Femur (tissue), 1 donor: ENCODE data around the gene NUDT2.
"Not testable (repeated sequence)": the region's sequence is repeated elsewhere in the genome, so short reads cannot be mapped to it uniquely, and the experiment has no call there.

Experiments used
- DNase-seq: peaks from one replicate; pipeline ENCODE4 v3.0.0-alpha.2; 2017

NUDT2 gene

GRCh38 chr9:34337403-34337802 is 8.0 kb downstream of the NUDT2 start:
- no peak for DNase-seq

GRCh38 chr9:34338079-34338478 is 8.7 kb downstream of the NUDT2 start:
- DNase-seq = not testable (repeated sequence)

- no peak for DNase-seq
Measured at GRCh38 chr9:34338665-34339385, 9.5 kb downstream of the NUDT2 start.

- DNase-seq = peak; percentile 61
Measured at GRCh38 chr9:34341659-34342295, 12.4 kb downstream of the NUDT2 start.

GRCh38 chr9:34343090-34343489 is 13.7 kb downstream of the NUDT2 start:
- peak; percentile 88 for DNase-seq

- DNase-seq = no peak
Measured at GRCh38 chr9:34343605-34344004, 14.2 kb downstream of the NUDT2 start.

- DNase-seq = no peak
Measured at GRCh38 chr9:34346873-34347799, 17.8 kb downstream of the NUDT2 start.

- no peak for DNase-seq
Measured at GRCh38 chr9:34347800-34348158, 18.4 kb downstream of the NUDT2 start.

- no peak for DNase-seq
Measured at GRCh38 chr9:34349324-34349723, 20.0 kb downstream of the NUDT2 start.

GRCh38 chr9:34352122-34352652 is 22.8 kb downstream of the NUDT2 start:
- not testable (repeated sequence) for DNase-seq

GRCh38 chr9:34352957-34353356 is 23.6 kb downstream of the NUDT2 start:
- DNase-seq = not testable (repeated sequence)

GRCh38 chr9:34362614-34363214 is 33.3 kb downstream of the NUDT2 start:
- DNase-seq = no peak

GRCh38 chr9:34363619-34364351 is 34.4 kb downstream of the NUDT2 start:
- peak; percentile 77 for DNase-seq

GRCh38 chr9:34365282-34365681 is 35.9 kb downstream of the NUDT2 start:
- DNase-seq = no peak

GRCh38 chr9:34366365-34366764 is 37.0 kb downstream of the NUDT2 start:
- no peak for DNase-seq

GRCh38 chr9:34367751-34368410 is 38.5 kb downstream of the NUDT2 start:
- DNase-seq = not testable (repeated sequence)

- not testable (repeated sequence) for DNase-seq
Measured at GRCh38 chr9:34368796-34369195, 39.4 kb downstream of the NUDT2 start.

- no peak for DNase-seq
Measured at GRCh38 chr9:34369636-34370035, 40.3 kb downstream of the NUDT2 start.

GRCh38 chr9:34370335-34370969 is 41.1 kb downstream of the NUDT2 start:
- DNase-seq = no peak

- DNase-seq = no peak
Measured at GRCh38 chr9:34370970-34371880, 41.9 kb downstream of the NUDT2 start.
